ENCODE results near the gene QPRT.

DNA sequence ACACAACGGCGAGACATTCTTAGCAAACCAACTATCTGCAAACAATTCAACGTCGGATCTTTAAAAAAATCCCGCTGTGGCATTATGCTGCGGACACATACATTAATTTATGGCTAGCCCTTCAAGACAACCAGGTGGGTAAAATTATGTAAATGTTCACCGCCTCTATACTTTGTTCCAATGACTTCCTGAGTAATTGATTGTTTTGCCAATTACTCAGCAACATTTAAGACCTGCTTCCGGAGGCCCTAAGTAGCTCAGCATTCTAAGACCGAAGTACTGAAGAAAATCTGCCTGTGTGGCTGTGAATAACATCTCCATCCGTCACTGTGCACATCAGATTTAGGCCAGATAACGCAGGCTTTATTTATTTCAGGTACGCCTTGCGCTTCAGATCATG, 23.3 kb downstream of the QPRT start:
- TF ChIP-seq CEBPB (IDR thresholded peaks at IDR 0.05; ENCODE audit: low read depth, low read length) (no peak), POLR2AphosphoS5 (IDR thresholded peaks at IDR 0.05; ENCODE audit: low read depth, low read length) (no peak), POLR2A (IDR thresholded peaks at IDR 0.05; ENCODE audit: control extremely low read depth in 1 of 2, low read depth in 2 of 2, low read length in 2 of 2) (no peak), JUN (IDR thresholded peaks at IDR 0.05; ENCODE audit: low read depth, low read length) (no peak), ZNF274 (IDR thresholded peaks at IDR 0.05; ENCODE audit: borderline replicate concordance, extremely low read depth, low read length) (no peak), BCL11A (IDR thresholded peaks at IDR 0.05; ENCODE audit: low read depth in 2 of 2, low read length in 2 of 2) (no peak), TCF12 (IDR thresholded peaks at IDR 0.05; ENCODE audit: low read depth, low read length) (no peak), KDM5A (IDR thresholded peaks at IDR 0.05; ENCODE audit: low read length) (no peak), CBX5 (IDR thresholded peaks at IDR 0.05; ENCODE audit: low read depth, low read length) (no peak)
- TF ChIP-seq, protein P1, sequence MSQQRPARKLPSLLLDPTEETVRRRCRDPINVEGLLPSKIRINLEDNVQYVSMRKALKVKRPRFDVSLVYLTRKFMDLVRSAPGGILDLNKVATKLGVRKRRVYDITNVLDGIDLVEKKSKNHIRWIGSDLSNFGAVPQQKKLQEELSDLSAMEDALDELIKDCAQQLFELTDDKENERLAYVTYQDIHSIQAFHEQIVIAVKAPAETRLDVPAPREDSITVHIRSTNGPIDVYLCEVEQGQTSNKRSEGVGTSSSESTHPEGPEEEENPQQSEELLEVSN (IDR thresholded peaks at IDR 0.05): no peak
- TF ChIP-seq, protein P2, sequence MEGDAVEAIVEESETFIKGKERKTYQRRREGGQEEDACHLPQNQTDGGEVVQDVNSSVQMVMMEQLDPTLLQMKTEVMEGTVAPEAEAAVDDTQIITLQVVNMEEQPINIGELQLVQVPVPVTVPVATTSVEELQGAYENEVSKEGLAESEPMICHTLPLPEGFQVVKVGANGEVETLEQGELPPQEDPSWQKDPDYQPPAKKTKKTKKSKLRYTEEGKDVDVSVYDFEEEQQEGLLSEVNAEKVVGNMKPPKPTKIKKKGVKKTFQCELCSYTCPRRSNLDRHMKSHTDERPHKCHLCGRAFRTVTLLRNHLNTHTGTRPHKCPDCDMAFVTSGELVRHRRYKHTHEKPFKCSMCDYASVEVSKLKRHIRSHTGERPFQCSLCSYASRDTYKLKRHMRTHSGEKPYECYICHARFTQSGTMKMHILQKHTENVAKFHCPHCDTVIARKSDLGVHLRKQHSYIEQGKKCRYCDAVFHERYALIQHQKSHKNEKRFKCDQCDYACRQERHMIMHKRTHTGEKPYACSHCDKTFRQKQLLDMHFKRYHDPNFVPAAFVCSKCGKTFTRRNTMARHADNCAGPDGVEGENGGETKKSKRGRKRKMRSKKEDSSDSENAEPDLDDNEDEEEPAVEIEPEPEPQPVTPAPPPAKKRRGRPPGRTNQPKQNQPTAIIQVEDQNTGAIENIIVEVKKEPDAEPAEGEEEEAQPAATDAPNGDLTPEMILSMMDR (IDR thresholded peaks at IDR 0.05; ENCODE audit: control extremely low read depth in 1 of 3, insufficient read depth in 1 of 3, low read depth in 1 of 3, low read length in 3 of 3): no peak
- TF ChIP-seq, protein P3, sequence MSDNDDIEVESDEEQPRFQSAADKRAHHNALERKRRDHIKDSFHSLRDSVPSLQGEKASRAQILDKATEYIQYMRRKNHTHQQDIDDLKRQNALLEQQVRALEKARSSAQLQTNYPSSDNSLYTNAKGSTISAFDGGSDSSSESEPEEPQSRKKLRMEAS (IDR thresholded peaks at IDR 0.05): no peak
- TF ChIP-seq, protein P4, sequence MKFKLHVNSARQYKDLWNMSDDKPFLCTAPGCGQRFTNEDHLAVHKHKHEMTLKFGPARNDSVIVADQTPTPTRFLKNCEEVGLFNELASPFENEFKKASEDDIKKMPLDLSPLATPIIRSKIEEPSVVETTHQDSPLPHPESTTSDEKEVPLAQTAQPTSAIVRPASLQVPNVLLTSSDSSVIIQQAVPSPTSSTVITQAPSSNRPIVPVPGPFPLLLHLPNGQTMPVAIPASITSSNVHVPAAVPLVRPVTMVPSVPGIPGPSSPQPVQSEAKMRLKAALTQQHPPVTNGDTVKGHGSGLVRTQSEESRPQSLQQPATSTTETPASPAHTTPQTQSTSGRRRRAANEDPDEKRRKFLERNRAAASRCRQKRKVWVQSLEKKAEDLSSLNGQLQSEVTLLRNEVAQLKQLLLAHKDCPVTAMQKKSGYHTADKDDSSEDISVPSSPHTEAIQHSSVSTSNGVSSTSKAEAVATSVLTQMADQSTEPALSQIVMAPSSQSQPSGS (IDR thresholded peaks at IDR 0.05; ENCODE audit: low read length): no peak
